ENCODE data around the gene ITPKC. TPM values are rescaled to one million over a fixed set of nuclear protein-coding genes. Genes with fewer than 3 reads are reported as not detected.

ITPKC gene
- total RNA-seq, 2 donors from 2014 or later, result 9.0 to 10.3 TPM

DNA sequence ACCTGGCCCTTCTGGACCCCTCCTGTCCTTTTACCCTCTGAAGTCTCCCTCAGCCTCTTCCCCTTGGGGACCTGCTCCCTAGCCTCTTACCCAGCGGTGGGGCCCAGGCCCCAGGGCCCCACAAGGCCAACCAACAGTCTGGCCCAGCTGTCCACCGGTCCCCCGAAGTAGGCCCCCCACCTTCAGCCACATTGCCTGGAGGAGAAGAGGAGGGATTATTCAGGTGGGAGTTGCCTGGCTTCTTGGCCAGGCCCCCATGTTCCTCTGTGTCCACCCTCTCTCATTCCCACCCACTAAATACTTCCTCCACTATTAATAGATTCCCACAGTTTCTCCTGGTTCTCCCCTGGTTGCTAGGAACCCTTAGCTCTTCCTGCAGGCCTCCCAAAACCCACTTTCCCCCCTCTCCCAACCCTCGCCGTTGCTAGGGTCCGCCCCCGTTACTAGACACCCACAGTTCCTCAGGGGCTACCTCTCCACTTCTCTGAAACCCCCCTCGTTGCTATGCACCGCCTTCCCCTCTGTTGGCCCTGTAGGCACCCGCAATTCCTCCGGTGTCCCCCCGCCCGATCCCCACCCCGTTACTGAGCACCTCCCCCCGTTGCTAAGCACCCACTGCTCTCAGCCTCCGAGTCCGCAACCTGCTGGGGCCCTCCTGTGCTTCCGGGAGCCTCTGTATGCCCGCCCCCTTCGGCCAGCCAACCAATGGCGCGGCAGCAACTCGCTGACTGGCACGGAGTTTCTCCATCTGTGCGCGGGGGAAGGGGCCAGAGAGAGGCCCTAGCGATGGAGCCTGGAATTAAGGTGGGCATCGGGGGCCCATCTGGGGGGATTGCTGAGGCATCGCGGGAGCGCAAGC, 2.2 kb upstream of the ITPKC start:
- peaks cover 8% of the 10 kb centered on the region for H3K36me3 Mint-ChIP-seq
- ATAC-seq, result peak; percentile 82 to 84
- H3K27ac Mint-ChIP-seq, result peak overlapping the region; percentile 95 to 98
- peak overlapping the region; percentile 94 for H3K4me3 Mint-ChIP-seq
- no peaks in the 10 kb centered on the region for H3K27me3 Mint-ChIP-seq
- H3K9me3 Mint-ChIP-seq, result no peaks in the 10 kb centered on the region
- peaks cover 39 to 46% of the 10 kb centered on the region in 2 donors for H3K4me1 Mint-ChIP-seq (ENCODE audit: low read depth in 2 of 2)
- peak; percentile 92 for DNase-seq (ENCODE audit: low spot score)

DNA sequence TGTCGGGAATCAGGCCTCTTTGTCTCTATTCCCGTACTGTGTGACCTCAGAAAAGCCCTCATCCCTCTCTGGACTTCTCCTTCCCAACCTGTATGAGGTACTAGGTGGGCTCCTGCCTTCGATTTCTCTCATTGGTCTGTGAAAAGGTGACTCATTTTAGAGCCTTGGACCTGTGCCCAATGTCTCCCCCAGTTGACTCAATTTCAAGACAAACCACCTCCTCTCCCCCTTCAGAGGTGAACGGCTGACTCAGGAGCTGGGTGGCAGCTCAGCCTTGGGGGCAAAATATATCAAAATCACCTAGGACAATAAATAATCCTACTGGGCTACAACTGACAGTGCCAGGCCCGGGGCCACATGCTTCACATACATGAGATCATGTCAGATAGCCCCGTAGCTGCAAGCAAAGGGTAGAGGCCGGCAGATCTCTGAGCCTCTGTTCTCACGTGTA, 856 bp upstream of the ITPKC start:
- Mint-ChIP-seq H3K27me3 (no peaks in the 10 kb centered on the region), H3K4me1 (ENCODE audit: low read depth in 2 of 2) (peaks cover 47 to 59% of the 10 kb centered on the region in 2 donors), H3K4me3 (peak overlapping the region; percentile 94), H3K9me3 (no peaks in the 10 kb centered on the region), H3K27ac (peak overlapping the region; percentile 95 to 98), H3K36me3 (peaks cover 14% of the 10 kb centered on the region)
- peak in 1 of 2 donors; percentile 31 for ATAC-seq
- DNase-seq (ENCODE audit: low spot score), result no peak

DNA sequence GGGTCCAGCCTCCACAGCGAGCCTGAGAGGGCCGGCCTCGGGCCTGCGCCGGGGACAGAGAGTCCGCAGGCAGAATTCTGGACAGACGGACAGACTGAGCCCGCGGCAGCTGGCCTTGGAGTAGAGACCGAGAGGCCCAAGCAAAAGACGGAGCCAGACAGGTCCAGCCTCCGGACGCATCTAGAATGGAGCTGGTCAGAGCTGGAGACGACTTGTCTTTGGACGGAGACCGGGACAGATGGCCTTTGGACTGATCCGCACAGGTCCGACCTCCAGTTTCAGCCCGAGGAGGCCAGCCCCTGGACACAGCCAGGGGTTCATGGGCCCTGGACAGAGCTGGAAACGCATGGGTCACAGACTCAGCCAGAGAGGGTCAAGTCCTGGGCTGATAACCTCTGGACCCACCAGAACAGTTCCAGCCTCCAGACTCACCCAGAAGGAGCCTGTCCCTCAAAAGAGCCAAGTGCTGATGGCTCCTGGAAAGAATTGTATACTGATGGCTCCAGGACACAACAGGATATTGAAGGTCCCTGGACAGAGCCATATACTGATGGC, 490 bp downstream of the ITPKC start:
- no peak for ATAC-seq
- no peak for DNase-seq (ENCODE audit: low spot score)

DNA sequence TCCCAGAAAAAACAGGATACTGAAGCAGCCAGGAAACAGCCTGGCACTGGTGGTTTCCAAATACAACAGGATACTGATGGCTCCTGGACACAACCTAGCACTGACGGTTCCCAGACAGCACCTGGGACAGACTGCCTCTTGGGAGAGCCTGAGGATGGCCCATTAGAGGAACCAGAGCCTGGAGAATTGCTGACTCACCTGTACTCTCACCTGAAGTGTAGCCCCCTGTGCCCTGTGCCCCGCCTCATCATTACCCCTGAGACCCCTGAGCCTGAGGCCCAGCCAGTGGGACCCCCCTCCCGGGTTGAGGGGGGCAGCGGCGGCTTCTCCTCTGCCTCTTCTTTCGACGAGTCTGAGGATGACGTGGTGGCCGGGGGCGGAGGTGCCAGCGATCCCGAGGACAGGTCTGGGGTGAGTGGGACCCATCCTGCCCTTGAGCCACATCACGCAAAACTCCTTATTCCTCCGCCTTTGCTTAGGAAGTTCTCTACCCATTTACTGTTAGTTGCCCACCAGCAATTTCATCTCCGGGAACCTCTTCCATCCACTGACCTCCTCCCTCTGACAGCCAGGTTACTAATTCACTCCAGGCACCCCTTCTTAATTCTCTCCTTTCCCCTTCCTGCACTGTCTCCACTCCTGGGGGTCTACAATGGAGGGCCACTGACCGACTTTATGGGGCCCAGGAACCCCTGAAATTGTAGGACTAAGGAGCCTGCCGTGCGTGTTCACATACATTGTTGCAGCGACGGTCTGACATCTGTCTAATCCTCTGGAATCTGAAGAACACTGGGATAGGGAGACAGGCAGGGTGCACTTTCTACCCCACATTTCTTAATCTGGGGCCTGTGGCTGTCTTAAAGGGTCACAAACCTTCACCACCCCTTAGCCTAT, 1.2 kb downstream of the ITPKC start:
- H3K36me3 Mint-ChIP-seq, result peaks cover 6% of the 10 kb centered on the region
- ATAC-seq (no peak), DNase-seq (ENCODE audit: low spot score) (no peak)
- no peaks in the 10 kb centered on the region for H3K9me3 Mint-ChIP-seq
- H3K27ac Mint-ChIP-seq, result peak overlapping the region; percentile 79 to 98
- peak overlapping the region; percentile 94 for H3K4me3 Mint-ChIP-seq
- no peaks in the 10 kb centered on the region for H3K27me3 Mint-ChIP-seq
- H3K4me1 Mint-ChIP-seq (ENCODE audit: low read depth in 2 of 2), result peaks cover 54 to 55% of the 10 kb centered on the region in 2 donors

More for the DNA sequence above, 490 bp downstream of the ITPKC start:
- H3K4me1 Mint-ChIP-seq (ENCODE audit: low read depth in 2 of 2), result peaks cover 52 to 54% of the 10 kb centered on the region in 2 donors
- no peaks in the 10 kb centered on the region for H3K9me3 Mint-ChIP-seq
- peak overlapping the region; percentile 94 for H3K4me3 Mint-ChIP-seq
- peaks cover 6% of the 10 kb centered on the region for H3K36me3 Mint-ChIP-seq
- no peaks in the 10 kb centered on the region for H3K27me3 Mint-ChIP-seq
- H3K27ac Mint-ChIP-seq, result peak overlapping the region in 1 of 2 donors; percentile 98

DNA sequence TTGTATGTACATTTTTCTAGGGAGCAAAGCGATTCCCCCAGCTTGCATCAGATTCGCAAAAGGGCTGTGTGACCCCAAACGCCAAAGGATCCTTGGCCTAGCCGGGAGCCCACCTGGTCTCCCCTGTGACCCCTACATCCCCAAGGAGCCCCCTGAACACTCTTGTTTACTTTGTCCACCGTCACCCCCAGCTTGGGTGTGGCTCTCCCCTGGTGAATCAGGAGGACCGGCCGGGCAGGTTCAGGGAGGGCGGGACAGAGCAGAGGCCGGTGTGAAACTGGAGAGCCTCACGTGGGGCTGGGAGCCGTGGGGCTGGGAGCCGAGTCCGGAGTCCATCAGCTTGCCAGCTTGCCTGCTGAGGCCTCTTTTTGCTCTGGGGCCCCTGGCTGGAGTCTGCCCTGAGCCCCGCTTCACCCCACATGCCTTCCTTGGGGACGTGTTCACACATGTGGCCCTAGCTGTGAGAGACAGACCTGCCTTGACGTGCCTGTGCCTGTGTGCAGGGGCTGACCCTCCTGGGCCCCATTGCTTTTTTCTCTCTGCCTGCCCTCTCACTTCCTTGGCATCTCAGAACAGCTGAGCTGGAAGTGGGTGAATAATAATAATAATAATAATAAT, 2.0 kb downstream of the ITPKC start:
- H3K4me3 Mint-ChIP-seq, result peak overlapping the region; percentile 94
- peaks cover 6% of the 10 kb centered on the region for H3K36me3 Mint-ChIP-seq
- H3K27me3 Mint-ChIP-seq, result no peaks in the 10 kb centered on the region
- ATAC-seq (no peak), DNase-seq (ENCODE audit: low spot score) (no peak)
- H3K27ac Mint-ChIP-seq, result peak overlapping the region; percentile 79 to 95
- H3K4me1 Mint-ChIP-seq (ENCODE audit: low read depth in 2 of 2), result peaks cover 50 to 59% of the 10 kb centered on the region in 2 donors
- H3K9me3 Mint-ChIP-seq, result no peaks in the 10 kb centered on the region

DNA sequence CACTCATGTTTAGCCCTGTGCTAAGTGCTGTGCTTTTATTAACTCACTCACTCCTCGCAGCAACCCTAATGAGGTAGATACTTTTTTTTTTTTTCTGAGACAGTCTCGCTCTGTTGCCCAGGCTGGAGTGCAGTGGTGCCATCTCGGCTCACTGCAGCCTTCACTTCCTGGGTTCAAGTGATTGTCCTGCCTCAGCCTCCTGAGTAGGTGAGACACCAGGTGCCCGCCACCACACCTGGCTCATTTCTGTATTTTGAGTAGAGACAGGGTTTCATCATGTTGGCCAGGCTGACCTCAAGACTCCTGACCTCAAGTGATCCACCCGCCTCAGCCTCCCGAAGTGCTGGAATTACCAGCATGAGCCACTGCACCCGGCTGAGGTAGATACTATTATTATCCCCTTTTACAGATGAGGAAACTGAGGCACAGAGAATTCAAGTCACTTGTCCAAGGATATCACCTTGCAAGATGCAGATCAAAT, 2.5 kb downstream of the ITPKC start:
- Mint-ChIP-seq H3K27me3 (no peaks in the 10 kb centered on the region), H3K4me1 (ENCODE audit: low read depth in 2 of 2) (peaks cover 50 to 61% of the 10 kb centered on the region in 2 donors), H3K27ac (peak overlapping the region in 1 of 2 donors; percentile 95), H3K36me3 (peaks cover 6% of the 10 kb centered on the region), H3K9me3 (no peaks in the 10 kb centered on the region), H3K4me3 (peak overlapping the region; percentile 94)
- ATAC-seq, result no peak
- no peak for DNase-seq (ENCODE audit: low spot score)

DNA sequence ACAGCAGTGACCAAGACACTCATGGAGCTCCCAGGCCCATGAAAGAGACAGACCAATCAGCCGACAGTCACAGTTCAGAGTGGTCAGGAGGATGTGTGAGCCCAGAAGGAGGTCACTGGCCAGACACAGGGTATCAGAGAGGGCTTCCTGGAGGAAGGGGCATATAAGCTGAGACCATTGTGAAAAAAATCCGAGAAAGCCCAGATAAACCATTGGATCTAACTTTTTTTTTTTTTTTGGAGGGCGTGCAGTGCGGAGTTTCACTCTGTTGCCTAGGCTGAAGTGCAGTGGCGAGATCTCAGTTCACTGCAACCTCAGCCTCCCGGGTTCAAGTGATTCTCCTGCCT, 4.2 kb downstream of the ITPKC start:
- no peak for ATAC-seq
- peaks cover 43 to 56% of the 10 kb centered on the region in 2 donors for H3K4me1 Mint-ChIP-seq (ENCODE audit: low read depth in 2 of 2)

DNA sequence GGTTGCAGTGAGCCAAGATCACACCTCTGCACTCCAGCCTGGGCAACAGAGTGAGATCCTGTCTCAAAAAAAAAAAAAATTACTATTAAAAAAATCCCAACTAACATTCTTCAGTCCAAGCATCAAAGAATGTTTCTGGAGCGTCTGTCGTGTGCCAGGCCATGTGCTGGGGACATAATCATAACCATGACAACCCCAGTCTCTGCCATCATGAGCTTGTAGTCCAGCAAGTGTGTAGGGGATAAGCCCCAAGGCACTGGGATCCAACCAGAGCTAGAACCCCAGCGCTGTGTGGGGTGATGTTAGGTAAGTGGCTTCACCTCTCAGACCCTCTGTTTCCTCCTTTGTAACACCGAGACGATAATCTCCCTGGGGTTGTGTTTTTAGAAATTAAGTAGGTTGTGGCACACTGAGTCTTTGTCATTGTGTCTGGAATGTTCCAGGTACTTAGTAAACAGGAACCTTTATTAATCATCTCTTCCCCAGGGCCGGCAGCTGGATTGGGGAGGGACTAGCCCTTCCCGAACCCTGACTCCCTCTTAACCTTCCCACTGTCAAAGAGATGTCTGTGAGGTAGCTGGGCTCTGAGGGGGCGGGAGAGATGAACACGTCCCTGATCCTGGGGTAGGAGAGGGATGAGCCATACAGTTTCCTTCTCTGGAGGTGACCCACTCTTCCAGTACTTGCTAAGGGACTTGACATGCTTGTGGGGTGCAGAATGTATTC, 5.2 kb downstream of the ITPKC start:
- Mint-ChIP-seq H3K27me3 (no peaks in the 10 kb centered on the region), H3K4me1 (ENCODE audit: low read depth in 2 of 2) (peaks cover 39 to 52% of the 10 kb centered on the region in 2 donors), H3K9me3 (no peaks in the 10 kb centered on the region), H3K4me3 (no peak overlapping the region), H3K27ac (peak overlapping the region in 1 of 2 donors; percentile 33), H3K36me3 (peaks cover 6% of the 10 kb centered on the region)
- ATAC-seq (no peak), DNase-seq (ENCODE audit: low spot score) (no peak)

More for the DNA sequence above, 4.2 kb downstream of the ITPKC start:
- peaks cover 6% of the 10 kb centered on the region for H3K36me3 Mint-ChIP-seq
- H3K9me3 Mint-ChIP-seq, result no peaks in the 10 kb centered on the region
- peak overlapping the region; percentile 81 for H3K4me3 Mint-ChIP-seq
- no peaks in the 10 kb centered on the region for H3K27me3 Mint-ChIP-seq
- no peak for DNase-seq (ENCODE audit: low spot score)
- peak overlapping the region in 1 of 2 donors; percentile 5 for H3K27ac Mint-ChIP-seq

DNA sequence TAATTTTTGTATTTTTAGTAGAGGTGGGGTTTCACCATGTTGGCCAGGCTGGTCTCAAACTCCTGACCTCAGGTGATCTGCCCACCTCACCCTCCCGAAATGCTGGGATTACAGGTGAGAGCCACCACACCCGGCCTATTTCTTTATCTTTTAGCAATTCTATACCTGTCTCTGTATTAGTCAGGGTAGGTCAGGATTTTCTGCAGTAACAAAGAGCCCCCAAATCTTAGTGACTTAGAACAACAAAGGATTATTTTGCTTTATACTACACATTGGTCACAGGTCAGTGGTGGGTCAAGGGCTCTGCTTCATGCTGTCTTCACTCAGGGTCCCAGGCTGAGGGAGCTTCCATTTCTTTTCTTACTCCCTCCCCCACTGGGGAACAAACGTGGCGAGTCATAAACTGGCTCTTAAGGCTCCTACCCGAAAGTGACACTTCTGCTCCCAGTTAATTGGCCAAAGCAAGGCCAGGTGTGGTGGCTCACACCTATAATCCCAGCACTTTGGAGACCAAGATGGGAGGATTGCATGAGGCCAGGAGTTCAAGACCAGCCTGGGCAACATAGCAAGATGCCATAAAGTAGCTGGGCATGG, 6.8 kb downstream of the ITPKC start:
- H3K9me3 Mint-ChIP-seq, result no peaks in the 10 kb centered on the region
- DNase-seq (ENCODE audit: low spot score) (no peak), ATAC-seq (no peak)
- no peak overlapping the region for H3K4me3 Mint-ChIP-seq
- no peak overlapping the region for H3K27ac Mint-ChIP-seq
- peaks cover 6% of the 10 kb centered on the region for H3K36me3 Mint-ChIP-seq
- H3K4me1 Mint-ChIP-seq (ENCODE audit: low read depth in 2 of 2), result peaks cover 31 to 45% of the 10 kb centered on the region in 2 donors
- no peaks in the 10 kb centered on the region for H3K27me3 Mint-ChIP-seq

DNA sequence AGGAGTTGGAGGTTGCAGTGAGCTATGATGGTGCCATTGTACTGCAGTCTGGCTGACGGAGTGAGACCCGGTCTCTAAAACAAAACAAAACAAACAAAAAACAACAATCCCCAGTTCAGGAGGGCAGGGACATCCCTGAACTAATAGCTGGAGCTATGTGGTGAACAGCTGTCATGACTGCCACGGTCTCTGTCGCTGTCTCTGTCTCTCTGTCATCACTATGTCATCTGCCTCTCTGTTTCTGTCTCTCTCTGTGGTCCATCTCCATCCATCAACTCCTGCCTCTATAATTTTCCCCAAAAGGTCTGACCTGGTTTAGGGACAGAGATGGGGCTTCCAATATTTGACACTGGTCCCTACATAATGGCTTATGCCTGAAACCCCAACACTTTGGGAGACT, 7.4 kb downstream of the ITPKC start:
- Mint-ChIP-seq H3K9me3 (no peaks in the 10 kb centered on the region), H3K4me1 (ENCODE audit: low read depth in 2 of 2) (peaks cover 27 to 41% of the 10 kb centered on the region in 2 donors), H3K27me3 (no peaks in the 10 kb centered on the region), H3K27ac (peak overlapping the region; percentile 62 to 79), H3K4me3 (peak overlapping the region; percentile 35), H3K36me3 (peaks cover 6% of the 10 kb centered on the region)
- no peak for ATAC-seq
- DNase-seq (ENCODE audit: low spot score), result no peak

DNA sequence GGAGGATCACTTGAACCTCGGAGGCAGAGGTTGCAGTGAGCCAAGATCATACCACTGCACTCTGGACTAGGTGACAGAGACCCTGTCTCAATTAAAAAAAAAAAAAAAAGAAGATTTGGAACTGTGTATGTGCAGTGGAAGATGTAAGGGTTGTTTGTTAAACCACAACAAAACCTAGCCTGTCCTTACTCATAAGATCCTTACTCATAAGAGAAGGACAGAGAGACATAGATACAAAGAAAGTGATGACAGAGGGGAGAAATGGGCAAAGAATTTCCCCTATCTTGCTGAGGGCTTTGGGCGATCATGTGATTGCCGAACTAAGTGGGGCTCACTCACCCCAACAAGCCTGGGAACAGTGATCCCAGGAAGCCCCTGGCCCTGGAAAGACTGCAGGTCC, 7.9 kb downstream of the ITPKC start:
- Mint-ChIP-seq H3K27ac (peak overlapping the region; percentile 62 to 79), H3K36me3 (peaks cover 6% of the 10 kb centered on the region), H3K4me3 (peak overlapping the region; percentile 35), H3K27me3 (no peaks in the 10 kb centered on the region), H3K4me1 (ENCODE audit: low read depth in 2 of 2) (peaks cover 23 to 40% of the 10 kb centered on the region in 2 donors), H3K9me3 (no peaks in the 10 kb centered on the region)
- no peak for DNase-seq (ENCODE audit: low spot score)
- peak; percentile 73 to 75 for ATAC-seq

DNA sequence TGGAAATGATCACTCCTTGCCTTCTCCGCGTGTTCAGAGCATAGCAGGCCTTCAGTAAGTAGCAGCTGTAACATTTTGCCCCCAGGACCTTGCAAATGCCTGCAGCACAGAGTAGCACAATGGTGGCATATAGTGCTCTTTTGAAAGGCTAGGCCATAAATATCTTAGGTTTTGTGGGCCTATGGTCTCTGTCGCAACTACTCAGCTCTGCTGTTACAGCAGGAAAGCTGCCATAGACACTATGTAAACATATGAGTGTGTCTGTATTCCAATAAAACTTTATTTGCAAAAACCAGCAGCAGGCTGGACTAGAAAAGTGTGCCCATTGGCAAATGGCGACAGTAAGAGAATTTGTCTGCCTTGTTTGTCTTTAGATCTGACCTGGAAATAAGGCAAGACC, 9.4 kb downstream of the ITPKC start:
- no peaks in the 10 kb centered on the region for H3K9me3 Mint-ChIP-seq
- H3K27ac Mint-ChIP-seq, result no peak overlapping the region
- peaks cover 11 to 31% of the 10 kb centered on the region in 2 donors for H3K4me1 Mint-ChIP-seq (ENCODE audit: low read depth in 2 of 2)
- peaks cover 5% of the 10 kb centered on the region for H3K36me3 Mint-ChIP-seq
- no peaks in the 10 kb centered on the region for H3K27me3 Mint-ChIP-seq
- H3K4me3 Mint-ChIP-seq, result no peak overlapping the region
- no peak for ATAC-seq
- no peak for DNase-seq (ENCODE audit: low spot score)
